IPS-18c (cell line): Measurements from ENCODE around the gene ETS2.

Experiments used
- H3K4me3 ChIP-seq: 2 replicates; pipeline ENCODE4 v1.7.0; 2013; ENCODE audit warnings: low read depth, mild to moderate bottlenecking, low read length, moderate library complexity; ENCODE audit not compliant: insufficient read depth
- H3K9me3 ChIP-seq: one replicate; pipeline ENCODE4 v1.6.1; 2013; ENCODE audit warnings: mild to moderate bottlenecking, low read length, moderate library complexity; ENCODE audit not compliant: control insufficient read depth, insufficient read depth

ETS2 gene

GRCh38 chr21:38795475-38795874 lies 10.3 kb upstream of the ETS2 start:
- no peak overlapping the region for H3K4me3 ChIP-seq
- H3K9me3 ChIP-seq = no peaks in the 10 kb centered on the region

GRCh38 chr21:38796424-38796823 lies 9.3 kb upstream of the ETS2 start:
- H3K4me3 ChIP-seq = no peak overlapping the region
- no peaks in the 10 kb centered on the region for H3K9me3 ChIP-seq

- no peak overlapping the region for H3K4me3 ChIP-seq
Observed at GRCh38 chr21:38797470-38797869, 8.3 kb upstream of the ETS2 start.

GRCh38 chr21:38798081-38798480 lies 7.6 kb upstream of the ETS2 start:
- Histone ChIP-seq H3K9me3 (no peaks in the 10 kb centered on the region), H3K4me3 (no peak overlapping the region)

More at GRCh38 chr21:38797470-38797869, 8.3 kb upstream of the ETS2 start:
- H3K9me3 ChIP-seq = no peaks in the 10 kb centered on the region

GRCh38 chr21:38798481-38798882 lies 7.2 kb upstream of the ETS2 start:
- H3K4me3 ChIP-seq = no peak overlapping the region

GRCh38 chr21:38800046-38800758 lies 5.5 kb upstream of the ETS2 start:
- Histone ChIP-seq H3K9me3 (no peaks in the 10 kb centered on the region), H3K4me3 (no peak overlapping the region)

More at GRCh38 chr21:38798481-38798882, 7.2 kb upstream of the ETS2 start:
- H3K9me3 ChIP-seq = no peaks in the 10 kb centered on the region

- no peaks in the 10 kb centered on the region for H3K9me3 ChIP-seq
- no peak overlapping the region for H3K4me3 ChIP-seq
Observed at GRCh38 chr21:38800924-38801744, 4.6 kb upstream of the ETS2 start.

- Histone ChIP-seq H3K9me3 (no peaks in the 10 kb centered on the region), H3K4me3 (no peak overlapping the region)
Observed at GRCh38 chr21:38802050-38803026, 3.4 kb upstream of the ETS2 start.

- no peak overlapping the region for H3K4me3 ChIP-seq
- no peaks in the 10 kb centered on the region for H3K9me3 ChIP-seq
Observed at GRCh38 chr21:38803075-38803660, 2.6 kb upstream of the ETS2 start.

- Histone ChIP-seq H3K4me3 (peak overlapping the region; percentile 69; the same call in 1 of the 2 replicates), H3K9me3 (no peaks in the 10 kb centered on the region)
Observed at GRCh38 chr21:38804030-38804788, 1.5 kb upstream of the ETS2 start.

- Histone ChIP-seq H3K9me3 (no peaks in the 10 kb centered on the region), H3K4me3 (peak overlapping the region; percentile 69)
Observed at GRCh38 chr21:38804789-38805327, 871 bp upstream of the ETS2 start.

GRCh38 chr21:38806153-38806941 lies 618 bp downstream of the ETS2 start:
- H3K9me3 ChIP-seq = no peaks in the 10 kb centered on the region
- peak overlapping the region; percentile 69 for H3K4me3 ChIP-seq

- no peaks in the 10 kb centered on the region for H3K9me3 ChIP-seq
Observed at GRCh38 chr21:38806942-38807284, 1.2 kb downstream of the ETS2 start.

GRCh38 chr21:38807441-38807871 lies 1.7 kb downstream of the ETS2 start:
- no peaks in the 10 kb centered on the region for H3K9me3 ChIP-seq
- peak overlapping the region; percentile 69 for H3K4me3 ChIP-seq

More at GRCh38 chr21:38806942-38807284, 1.2 kb downstream of the ETS2 start:
- peak overlapping the region; percentile 69 for H3K4me3 ChIP-seq

- no peaks in the 10 kb centered on the region for H3K9me3 ChIP-seq
- H3K4me3 ChIP-seq = peak overlapping the region; percentile 69
Observed at GRCh38 chr21:38807986-38808385, 2.3 kb downstream of the ETS2 start.
